AG04449 (cell line): ENCODE data around the gene NEAT1.
A peak's percentile ranks its signal among the peaks of the same experiment; 100 is the strongest.
"Not testable (repeated sequence)": the region's sequence is repeated elsewhere in the genome, so short reads cannot be mapped to it uniquely, and the experiment has no call there.

ENCODE experiments used
- CTCF ChIA-PET: fragments of 350-600 bp; formaldehyde crosslinking; extraction: SDS; loops from one replicate; lab custom pipeline; 2021; ENCODE audit warnings: antibody characterized with exemption; lab: Yijun Ruan, JAX
- POLR2A ChIA-PET: fragments of 400-600, 350-600 bp; formaldehyde crosslinking; extraction: SDS; loops from one replicate; lab custom pipeline; 2020; ENCODE audit warnings: antibody characterized with exemption, inconsistent platforms; lab: Yijun Ruan, JAX
- DNase-seq: peaks from one replicate; pipeline ENCODE4 v3.0.0-alpha.2; 2010; ENCODE audit warnings: low read depth, low spot score
- H3K4me3 ChIP-seq: 2 replicates; pipeline ENCODE4 v1.5.1; 2011; ENCODE audit warnings: low read depth, mild to moderate bottlenecking, control low read depth, low read length
- TF ChIP-seq, protein P1 (sequence below): IDR thresholded peaks from one replicate; pipeline ENCODE4 v1.5.1; 2011; ENCODE audit warnings: mild to moderate bottlenecking, moderate library complexity, low read length, control low read depth, inconsistent platforms; ENCODE audit not compliant: insufficient read depth; ENCODE audit errors: missing control alignments

The NEAT1 gene

DNA sequence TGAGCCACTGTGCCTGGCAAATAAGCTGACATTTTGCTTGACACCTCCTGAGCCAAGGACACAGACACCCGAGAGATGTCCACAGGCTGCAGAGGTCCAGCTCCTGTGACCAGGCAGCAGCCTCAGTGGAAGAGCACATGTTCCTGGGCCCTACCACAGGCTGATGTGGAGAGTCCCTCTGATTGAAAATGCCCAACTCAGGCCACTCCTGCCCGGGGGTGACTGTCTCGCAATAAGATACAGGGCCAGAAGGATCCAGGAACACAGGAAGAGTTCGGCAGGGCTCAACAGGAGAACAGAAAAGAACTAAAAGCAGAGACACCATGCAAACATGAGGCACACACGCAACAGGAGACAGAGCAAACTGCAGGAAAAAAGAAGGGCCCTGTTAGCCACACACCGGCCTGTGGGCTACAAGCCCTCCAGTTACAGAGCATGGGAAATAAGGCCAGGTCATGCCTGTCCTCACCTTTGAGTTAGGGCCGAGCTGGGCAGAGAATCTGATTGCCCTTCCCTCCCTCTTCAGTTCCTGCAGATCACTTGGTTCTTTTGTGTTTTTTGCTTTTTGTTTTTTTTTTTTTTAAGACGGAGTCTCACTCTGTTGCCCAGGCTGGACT, 47.9 kb downstream of the NEAT1 start:
- ChIA-PET POLR2A (interaction anchor here (0.7 to 26.0 kb wide), 5 partner anchors 15 to 51 kb away, joined by 3 to 1229 read pairs (median 12); partner anchors contain the start of genes MALAT1 and NEAT1), CTCF (interaction anchor here (0.9 to 5.5 kb wide), 10 partner anchors 9 to 55 kb away, joined by 3 to 40 read pairs (median 13); partner anchors contain the start of gene SCYL1)
- DNase-seq, result no peak
- H3K4me3 ChIP-seq, result no peak overlapping the region
- TF ChIP-seq, protein P1, sequence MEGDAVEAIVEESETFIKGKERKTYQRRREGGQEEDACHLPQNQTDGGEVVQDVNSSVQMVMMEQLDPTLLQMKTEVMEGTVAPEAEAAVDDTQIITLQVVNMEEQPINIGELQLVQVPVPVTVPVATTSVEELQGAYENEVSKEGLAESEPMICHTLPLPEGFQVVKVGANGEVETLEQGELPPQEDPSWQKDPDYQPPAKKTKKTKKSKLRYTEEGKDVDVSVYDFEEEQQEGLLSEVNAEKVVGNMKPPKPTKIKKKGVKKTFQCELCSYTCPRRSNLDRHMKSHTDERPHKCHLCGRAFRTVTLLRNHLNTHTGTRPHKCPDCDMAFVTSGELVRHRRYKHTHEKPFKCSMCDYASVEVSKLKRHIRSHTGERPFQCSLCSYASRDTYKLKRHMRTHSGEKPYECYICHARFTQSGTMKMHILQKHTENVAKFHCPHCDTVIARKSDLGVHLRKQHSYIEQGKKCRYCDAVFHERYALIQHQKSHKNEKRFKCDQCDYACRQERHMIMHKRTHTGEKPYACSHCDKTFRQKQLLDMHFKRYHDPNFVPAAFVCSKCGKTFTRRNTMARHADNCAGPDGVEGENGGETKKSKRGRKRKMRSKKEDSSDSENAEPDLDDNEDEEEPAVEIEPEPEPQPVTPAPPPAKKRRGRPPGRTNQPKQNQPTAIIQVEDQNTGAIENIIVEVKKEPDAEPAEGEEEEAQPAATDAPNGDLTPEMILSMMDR, result no peak

GRCh38 chr11:65471447-65471891, 48.9 kb downstream of the NEAT1 start:
- TF ChIP-seq, protein P1, result peak; percentile 73
- H3K4me3 ChIP-seq, result peak overlapping the region; percentile 42
- ChIA-PET POLR2A (interaction anchor here (0.9 to 26.0 kb wide), 11 partner anchors 9 to 52 kb away, joined by 3 to 1229 read pairs (median 10); partner anchors contain the start of genes MALAT1 and NEAT1), CTCF (interaction anchor here (1.1 to 5.5 kb wide), 11 partner anchors 8 to 55 kb away, joined by 3 to 40 read pairs (median 8); partner anchors contain the start of gene MALAT1)
- no peak for DNase-seq

DNA sequence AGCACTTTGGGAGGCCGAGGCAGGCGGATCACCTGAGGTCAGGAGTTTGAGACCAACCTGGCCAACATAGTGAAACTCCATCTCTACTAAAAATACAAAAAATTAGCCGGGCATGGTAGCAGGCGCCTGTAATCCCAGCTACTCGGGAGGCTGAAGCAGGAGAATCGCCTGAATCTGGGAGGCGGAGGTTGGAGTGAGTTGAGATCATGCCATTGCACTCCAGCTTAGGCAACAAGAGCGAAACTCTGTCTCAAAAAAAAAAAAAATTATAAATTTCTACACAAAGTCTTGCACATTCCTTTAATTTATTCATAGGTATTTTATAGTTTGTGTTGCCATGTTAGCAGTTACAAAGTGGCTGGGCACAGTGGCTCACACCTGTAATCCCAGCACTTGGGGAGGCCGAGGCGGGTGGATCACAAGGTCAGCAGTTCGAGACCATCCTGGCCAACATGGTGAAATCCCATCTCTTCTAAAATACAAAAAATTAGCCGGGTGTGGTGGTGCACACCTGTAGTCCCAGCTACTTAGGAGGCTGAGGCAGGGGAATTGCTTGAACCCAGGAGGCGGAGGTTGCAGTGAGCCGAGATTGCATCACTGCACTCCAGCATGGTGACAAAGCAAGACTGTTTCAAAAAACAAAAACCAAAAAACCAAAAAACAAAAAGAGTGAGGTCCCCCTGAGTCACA, 50.1 kb downstream of the NEAT1 start:
- ChIA-PET CTCF (interaction anchor here (1.0 to 5.5 kb wide), 11 partner anchors 7 to 57 kb away, joined by 3 to 40 read pairs (median 8); no protein-coding TSS in a partner anchor), POLR2A (interaction anchor here (0.6 to 26.0 kb wide), 10 partner anchors 11 to 161 kb away, joined by 4 to 1229 read pairs (median 8); partner anchors contain the start of genes MALAT1 and NEAT1)
- not testable (repeated sequence) for H3K4me3 ChIP-seq, DNase-seq

- H3K4me3 ChIP-seq, result no peak overlapping the region
- ChIA-PET CTCF (interaction anchor here (0.6 to 5.5 kb wide), 6 partner anchors 14 to 58 kb away, joined by 3 to 40 read pairs (median 4); no protein-coding TSS in a partner anchor), POLR2A (interaction anchor here (3.1 to 26.0 kb wide), 3 partner anchors 17 to 50 kb away, joined by 20 to 1229 read pairs (median 72); partner anchors contain the start of genes MALAT1 and NEAT1)
- TF ChIP-seq, protein P1, result no peak
- no peak for DNase-seq
These were observed 50.8 kb downstream of the NEAT1 start for GRCh38 chr11:65473278-65473860.

GRCh38 chr11:65474864-65475263, 52.3 kb downstream of the NEAT1 start:
- no peak for DNase-seq
- ChIA-PET POLR2A (interaction anchor here (5.6 to 26.0 kb wide), 3 partner anchors 15 to 53 kb away, joined by 70 to 1229 read pairs (median 193); partner anchors contain the start of genes MALAT1 and NEAT1), CTCF (interaction anchor here (5.8 kb wide), 1 partner anchor 15 kb away, joined by 96 read pairs; no protein-coding TSS in a partner anchor)
- TF ChIP-seq, protein P1, result no peak
- H3K4me3 ChIP-seq, result no peak overlapping the region

GRCh38 chr11:65476632-65477148, 54.1 kb downstream of the NEAT1 start:
- no peak for DNase-seq
- H3K4me3 ChIP-seq, result peak overlapping the region; percentile 78
- ChIA-PET CTCF (interaction anchor here (0.9 to 5.8 kb wide), 7 partner anchors 13 to 96 kb away, joined by 3 to 96 read pairs (median 3); no protein-coding TSS in a partner anchor), POLR2A (interaction anchor here (0.7 to 26.0 kb wide), 8 partner anchors 13 to 55 kb away, joined by 3 to 1229 read pairs (median 4); partner anchors contain the start of genes MALAT1 and NEAT1)
- TF ChIP-seq, protein P1, result no peak
